ENCODE measurements around the gene NCKAP5.

The NCKAP5 gene

GRCh38 chr2:132645722-132646539 is 922.3 kb downstream of the NCKAP5 start:
- TF ChIP-seq USF1 (IDR thresholded peaks at IDR 0.05) (no peak), YY1 (IDR thresholded peaks at IDR 0.05; ENCODE audit: low read depth) (no peak), ZBTB7A (IDR thresholded peaks at IDR 0.05; ENCODE audit: low read depth) (no peak), CREB1 (IDR thresholded peaks at IDR 0.05; ENCODE audit: low read depth) (no peak), CEBPB (IDR thresholded peaks at IDR 0.05) (no peak), EP300 (IDR thresholded peaks at IDR 0.05; ENCODE audit: borderline replicate concordance) (no peak), TCF12 (IDR thresholded peaks at IDR 0.05; ENCODE audit: low read depth) (no peak), FOXM1 (IDR thresholded peaks at IDR 0.05; ENCODE audit: borderline replicate concordance, low read depth) (no peak), EGR1 (IDR thresholded peaks at IDR 0.05) (no peak), TEAD4 (IDR thresholded peaks at IDR 0.05) (no peak)
- TF ChIP-seq, protein P1, sequence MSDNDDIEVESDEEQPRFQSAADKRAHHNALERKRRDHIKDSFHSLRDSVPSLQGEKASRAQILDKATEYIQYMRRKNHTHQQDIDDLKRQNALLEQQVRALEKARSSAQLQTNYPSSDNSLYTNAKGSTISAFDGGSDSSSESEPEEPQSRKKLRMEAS (IDR thresholded peaks at IDR 0.05): no peak

DNA sequence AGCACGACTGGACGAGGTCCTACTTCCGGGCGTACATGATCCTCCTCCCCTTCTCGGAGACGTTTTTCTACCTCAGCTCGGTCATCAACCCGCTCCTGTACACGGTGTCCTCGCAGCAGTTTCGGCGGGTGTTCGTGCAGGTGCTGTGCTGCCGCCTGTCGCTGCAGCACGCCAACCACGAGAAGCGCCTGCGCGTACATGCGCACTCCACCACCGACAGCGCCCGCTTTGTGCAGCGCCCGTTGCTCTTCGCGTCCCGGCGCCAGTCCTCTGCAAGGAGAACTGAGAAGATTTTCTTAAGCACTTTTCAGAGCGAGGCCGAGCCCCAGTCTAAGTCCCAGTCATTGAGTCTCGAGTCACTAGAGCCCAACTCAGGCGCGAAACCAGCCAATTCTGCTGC is 923.1 kb downstream of the NCKAP5 start:
- TF ChIP-seq TCF12 (IDR thresholded peaks at IDR 0.05; ENCODE audit: low read depth) (no peak), CEBPB (IDR thresholded peaks at IDR 0.05) (no peak), TEAD4 (IDR thresholded peaks at IDR 0.05) (no peak), RAD21 (IDR thresholded peaks at IDR 0.05; ENCODE audit: low read depth) (no peak), FOXM1 (IDR thresholded peaks at IDR 0.05; ENCODE audit: borderline replicate concordance, low read depth) (no peak), YY1 (IDR thresholded peaks at IDR 0.05; ENCODE audit: low read depth) (no peak), REST (IDR thresholded peaks at IDR 0.05; ENCODE audit: low read depth) (no peak)

GRCh38 chr2:132642415-132642814 is 925.8 kb downstream of the NCKAP5 start:
- TF ChIP-seq NFIC (IDR thresholded peaks at IDR 0.05): no peak
- TF ChIP-seq, protein P1 (IDR thresholded peaks at IDR 0.05): no peak
- TF ChIP-seq TCF12 (IDR thresholded peaks at IDR 0.05; ENCODE audit: low read depth): no peak
- no peak for TF ChIP-seq TEAD4 (IDR thresholded peaks at IDR 0.05)
- no peak for TF ChIP-seq EGR1 (IDR thresholded peaks at IDR 0.05)
- TF ChIP-seq CEBPB (IDR thresholded peaks at IDR 0.05): no peak
- no peak for TF ChIP-seq ZBTB7A (IDR thresholded peaks at IDR 0.05; ENCODE audit: low read depth)
- TF ChIP-seq EP300 (IDR thresholded peaks at IDR 0.05; ENCODE audit: borderline replicate concordance): no peak
- no peak for TF ChIP-seq USF1 (IDR thresholded peaks at IDR 0.05)
- TF ChIP-seq CREB1 (IDR thresholded peaks at IDR 0.05; ENCODE audit: low read depth): no peak
- TF ChIP-seq RAD21 (IDR thresholded peaks at IDR 0.05; ENCODE audit: low read depth): no peak
- TF ChIP-seq YY1 (IDR thresholded peaks at IDR 0.05; ENCODE audit: low read depth): no peak

DNA sequence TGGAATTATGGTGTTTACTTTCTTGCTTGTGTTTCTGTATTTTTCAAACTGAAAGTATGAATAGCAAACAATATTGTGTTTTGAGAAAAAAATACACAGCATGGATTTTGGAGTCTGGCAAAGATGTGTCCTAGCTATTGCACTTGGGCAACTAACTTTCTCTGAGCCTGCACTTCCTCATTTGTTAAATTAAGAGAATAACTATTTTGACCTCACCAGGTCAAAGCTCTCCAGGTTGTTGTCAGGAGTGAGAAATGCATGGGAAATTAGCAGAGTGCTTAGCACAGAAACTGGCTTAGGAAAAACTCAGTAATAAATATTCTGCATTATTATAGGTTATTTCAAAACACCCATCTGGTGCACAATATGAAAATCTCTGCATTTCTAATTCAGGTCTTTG is 926.4 kb downstream of the NCKAP5 start:
- TF ChIP-seq TCF12 (IDR thresholded peaks at IDR 0.05; ENCODE audit: low read depth) (no peak), CREB1 (IDR thresholded peaks at IDR 0.05; ENCODE audit: low read depth) (no peak), ZBTB7A (IDR thresholded peaks at IDR 0.05; ENCODE audit: low read depth) (no peak), EP300 (IDR thresholded peaks at IDR 0.05; ENCODE audit: borderline replicate concordance) (no peak), CEBPB (IDR thresholded peaks at IDR 0.05) (no peak), RAD21 (IDR thresholded peaks at IDR 0.05; ENCODE audit: low read depth) (no peak), YY1 (IDR thresholded peaks at IDR 0.05; ENCODE audit: low read depth) (no peak), REST (IDR thresholded peaks at IDR 0.05; ENCODE audit: low read depth) (no peak), NFIC (IDR thresholded peaks at IDR 0.05) (no peak), USF1 (IDR thresholded peaks at IDR 0.05) (no peak), EGR1 (IDR thresholded peaks at IDR 0.05) (no peak), TAF1 (IDR thresholded peaks at IDR 0.05; ENCODE audit: low read depth) (no peak), FOXM1 (IDR thresholded peaks at IDR 0.05; ENCODE audit: borderline replicate concordance, low read depth) (no peak), TEAD4 (IDR thresholded peaks at IDR 0.05) (no peak)
- TF ChIP-seq, protein P1 (IDR thresholded peaks at IDR 0.05): no peak

- TF ChIP-seq TCF12 (IDR thresholded peaks at IDR 0.05; ENCODE audit: low read depth) (no peak), CEBPB (IDR thresholded peaks at IDR 0.05) (no peak), YY1 (IDR thresholded peaks at IDR 0.05; ENCODE audit: low read depth) (no peak), USF1 (IDR thresholded peaks at IDR 0.05) (no peak), TEAD4 (IDR thresholded peaks at IDR 0.05) (no peak), TAF1 (IDR thresholded peaks at IDR 0.05; ENCODE audit: low read depth) (no peak)
- TF ChIP-seq, protein P1 (IDR thresholded peaks at IDR 0.05): no peak
Observed at GRCh38 chr2:132640116-132640515, 928.1 kb downstream of the NCKAP5 start.
